ENCODE measurements around the gene ENPP7. TPM values are rescaled to one million over a fixed set of nuclear protein-coding genes. Genes with fewer than 3 reads are reported as not detected.

ENPP7 gene
- total RNA-seq, 4 donors from 2014 or later: not detected

GRCh38 chr17:79706931-79707850 lies 23.6 kb upstream of the ENPP7 start:
- in situ Hi-C loops (cut with MboI; ENCODE audit: low sequenced_read_pairs in 4 of 4): no loop called here
- ATAC-seq: no peak
- TF ChIP-seq CTCF (IDR thresholded peaks at IDR 0.05 in 4 of 5, conservative IDR thresholded peaks at IDR 0.05 in 1 of 5) (no peak), POLR2A (IDR thresholded peaks at IDR 0.05) (no peak)
- H3K36me3 ChIP-seq: no peaks in the 10 kb centered on the region
- no peaks in the 10 kb centered on the region for H3K9me3 ChIP-seq
- no peak overlapping the region for H3K4me3 ChIP-seq
- no peak for DNase-seq
- peaks cover 12 to 29% (median 17%) of the 10 kb centered on the region in 3 donors for H3K27me3 ChIP-seq
- H3K27ac ChIP-seq: no peak overlapping the region
- no peaks in the 10 kb centered on the region for H3K4me1 ChIP-seq
- intact Hi-C loops (cut with DNase I; ENCODE audit: low total_unique reads): no loop called here

DNA sequence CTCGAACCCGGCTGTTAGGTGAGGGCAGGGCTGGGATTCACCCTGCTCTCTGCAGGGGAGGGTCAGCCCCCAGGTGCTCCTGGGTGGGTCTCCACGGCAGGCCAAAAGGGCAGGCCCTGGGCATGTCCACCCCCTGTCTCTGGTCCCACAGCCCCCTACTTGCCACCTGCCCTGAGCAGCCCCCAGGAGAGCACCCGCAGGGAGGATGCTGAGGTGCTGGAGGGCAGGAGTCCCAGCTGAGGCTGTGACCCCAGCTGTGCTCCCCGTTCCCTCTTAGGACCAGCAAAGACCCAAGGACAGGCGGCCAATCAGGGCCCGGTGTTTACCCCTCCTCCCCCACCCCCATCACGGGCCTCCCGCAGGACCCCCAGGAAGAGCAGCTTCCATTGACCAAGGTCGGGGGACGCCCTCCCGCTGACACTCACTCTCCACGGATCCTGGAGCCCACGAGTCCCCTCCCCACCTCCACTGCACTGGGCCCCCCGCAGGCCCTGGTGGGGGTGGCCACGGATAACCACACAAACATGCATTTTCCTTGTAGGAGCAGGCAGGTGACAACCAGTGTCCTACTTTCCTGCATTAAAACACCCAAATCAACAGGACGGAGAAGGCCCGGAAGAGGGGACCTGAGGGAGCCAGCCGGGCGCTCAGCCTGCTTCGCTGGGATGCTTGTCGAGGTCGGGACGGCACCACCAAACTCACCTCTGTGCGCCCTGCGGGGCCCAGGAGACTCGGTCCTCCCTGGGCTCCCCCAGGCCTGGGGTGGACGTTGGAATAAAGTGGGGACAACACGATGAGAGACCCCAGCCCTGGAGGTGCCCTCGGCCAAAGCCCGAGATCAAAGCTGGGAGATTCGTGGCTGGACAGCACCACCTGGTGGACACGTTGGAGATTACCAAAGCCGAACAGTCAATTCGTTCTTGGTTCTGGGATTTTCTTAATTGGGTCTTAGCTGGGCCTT lies 22.5 kb upstream of the ENPP7 start:
- Histone ChIP-seq H3K27ac (no peak overlapping the region), H3K36me3 (no peaks in the 10 kb centered on the region), H3K27me3 (peaks cover 11 to 24% (median 17%) of the 10 kb centered on the region in 3 donors), H3K9me3 (no peaks in the 10 kb centered on the region), H3K4me3 (no peak overlapping the region), H3K4me1 (no peaks in the 10 kb centered on the region)
- intact Hi-C loops (cut with DNase I; ENCODE audit: low total_unique reads) (no loop called here), in situ Hi-C loops (cut with MboI; ENCODE audit: low sequenced_read_pairs in 4 of 4) (no loop called here)
- TF ChIP-seq CTCF (IDR thresholded peaks at IDR 0.05 in 4 of 5, conservative IDR thresholded peaks at IDR 0.05 in 1 of 5) (peak; percentile 41 to 81 (median 63)), POLR2A (IDR thresholded peaks at IDR 0.05) (no peak)
- ATAC-seq (no peak), DNase-seq (no peak)

DNA sequence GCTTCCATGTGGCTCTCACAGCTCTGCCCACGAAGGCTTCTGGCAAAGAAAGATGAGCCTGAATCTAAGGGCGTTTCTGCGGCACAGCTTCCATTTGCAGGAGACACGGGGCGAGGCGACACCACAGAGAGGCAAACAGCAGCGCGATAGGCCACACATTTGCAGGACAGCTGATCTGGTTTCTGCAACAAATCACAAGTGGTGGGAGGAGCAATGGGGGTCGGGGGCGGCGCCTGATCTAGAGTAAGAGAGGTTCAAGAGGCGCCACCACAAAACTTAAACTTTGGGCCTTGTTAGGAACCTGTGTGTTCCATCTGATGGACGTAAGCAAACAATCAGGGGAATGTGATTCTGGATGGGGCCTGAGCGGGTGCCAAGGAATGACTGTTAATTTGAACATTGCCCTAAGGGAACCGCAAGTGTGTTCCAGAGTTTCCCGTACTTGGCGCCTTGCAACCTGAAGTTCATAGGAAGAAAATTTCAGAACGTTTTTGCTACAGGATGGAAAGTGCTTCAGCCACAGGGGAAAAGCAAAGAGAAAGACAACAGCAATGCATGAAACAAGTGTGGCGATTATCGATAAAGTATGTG lies 18.9 kb upstream of the ENPP7 start:
- Histone ChIP-seq H3K27me3 (peaks cover 10 to 18% (median 12%) of the 10 kb centered on the region in 3 donors), H3K4me1 (no peaks in the 10 kb centered on the region), H3K4me3 (no peak overlapping the region), H3K9me3 (no peaks in the 10 kb centered on the region), H3K27ac (no peak overlapping the region), H3K36me3 (no peaks in the 10 kb centered on the region)
- in situ Hi-C loops (cut with MboI; ENCODE audit: low sequenced_read_pairs in 4 of 4) (no loop called here), intact Hi-C loops (cut with DNase I; ENCODE audit: low total_unique reads) (no loop called here)
- DNase-seq: no peak
- no peak for ATAC-seq
- no peak for TF ChIP-seq POLR2A (IDR thresholded peaks at IDR 0.05)
- TF ChIP-seq CTCF (IDR thresholded peaks at IDR 0.05 in 4 of 5, conservative IDR thresholded peaks at IDR 0.05 in 1 of 5): no peak

GRCh38 chr17:79713391-79713790 lies 17.4 kb upstream of the ENPP7 start:
- H3K4me1 ChIP-seq: no peaks in the 10 kb centered on the region
- no peaks in the 10 kb centered on the region for H3K9me3 ChIP-seq
- ATAC-seq (no peak), DNase-seq (no peak)
- in situ Hi-C loops (cut with MboI; ENCODE audit: low sequenced_read_pairs in 4 of 4) (no loop called here), intact Hi-C loops (cut with DNase I; ENCODE audit: low total_unique reads) (no loop called here)
- H3K27ac ChIP-seq: no peak overlapping the region
- no peaks in the 10 kb centered on the region for H3K36me3 ChIP-seq
- TF ChIP-seq CTCF (IDR thresholded peaks at IDR 0.05 in 4 of 5, conservative IDR thresholded peaks at IDR 0.05 in 1 of 5): no peak
- no peak overlapping the region for H3K4me3 ChIP-seq
- peaks cover 10 to 17% (median 10%) of the 10 kb centered on the region in 3 donors for H3K27me3 ChIP-seq
